Measurements from ENCODE around the gene GBA2.

The GBA2 gene

GRCh38 chr9:35718721-35719511 lies 30.1 kb downstream of the GBA2 start:
- ATAC-seq: no peak
- Mint-ChIP-seq H3K27ac (no peak overlapping the region), H3K27me3 (no peaks in the 10 kb centered on the region)

GRCh38 chr9:35717132-35717870 lies 31.7 kb downstream of the GBA2 start:
- Mint-ChIP-seq H3K27ac (no peak overlapping the region), H3K9me3 (no peaks in the 10 kb centered on the region)

More at GRCh38 chr9:35718721-35719511, 30.1 kb downstream of the GBA2 start:
- DNase-seq: no peak
- no peak overlapping the region for H3K4me3 Mint-ChIP-seq
- no peaks in the 10 kb centered on the region for H3K9me3 Mint-ChIP-seq
- no peaks in the 10 kb centered on the region for H3K4me1 Mint-ChIP-seq

GRCh38 chr9:35716230-35716629 lies 32.8 kb downstream of the GBA2 start:
- Mint-ChIP-seq H3K9me3 (no peaks in the 10 kb centered on the region), H3K27ac (peak overlapping the region; percentile 35 to 70), H3K27me3 (no peaks in the 10 kb centered on the region), H3K4me1 (no peaks in the 10 kb centered on the region), H3K4me3 (no peak overlapping the region)
- DNase-seq (no peak), ATAC-seq (no peak)

More at GRCh38 chr9:35717132-35717870, 31.7 kb downstream of the GBA2 start:
- DNase-seq (no peak), ATAC-seq (no peak)
- H3K27me3 Mint-ChIP-seq: no peaks in the 10 kb centered on the region
- no peaks in the 10 kb centered on the region for H3K4me1 Mint-ChIP-seq
- H3K4me3 Mint-ChIP-seq: no peak overlapping the region

GRCh38 chr9:35714579-35715252 lies 34.3 kb downstream of the GBA2 start:
- Mint-ChIP-seq H3K9me3 (no peaks in the 10 kb centered on the region), H3K4me1 (no peaks in the 10 kb centered on the region), H3K27me3 (no peaks in the 10 kb centered on the region), H3K27ac (peak overlapping the region; percentile 37 to 59), H3K4me3 (no peak overlapping the region)
- DNase-seq: no peak
- ATAC-seq: no peak

- Mint-ChIP-seq H3K9me3 (no peaks in the 10 kb centered on the region), H3K27me3 (no peaks in the 10 kb centered on the region), H3K4me1 (no peaks in the 10 kb centered on the region), H3K27ac (no peak overlapping the region), H3K4me3 (no peak overlapping the region)
- no peak for ATAC-seq
- DNase-seq: no peak
Observed at GRCh38 chr9:35714123-35714522, 34.9 kb downstream of the GBA2 start.

GRCh38 chr9:35713578-35713977 lies 35.5 kb downstream of the GBA2 start:
- Mint-ChIP-seq H3K4me1 (no peaks in the 10 kb centered on the region), H3K27me3 (no peaks in the 10 kb centered on the region), H3K9me3 (no peaks in the 10 kb centered on the region), H3K27ac (no peak overlapping the region), H3K4me3 (no peak overlapping the region)
- ATAC-seq (no peak), DNase-seq (no peak)

GRCh38 chr9:35712762-35713400 lies 36.1 kb downstream of the GBA2 start:
- no peak for ATAC-seq
- H3K9me3 Mint-ChIP-seq: no peaks in the 10 kb centered on the region
- H3K4me1 Mint-ChIP-seq: no peaks in the 10 kb centered on the region
- DNase-seq: no peak
- H3K27ac Mint-ChIP-seq: peak overlapping the region in 1 of 2 donors; percentile 88
- H3K4me3 Mint-ChIP-seq: no peak overlapping the region
- no peaks in the 10 kb centered on the region for H3K27me3 Mint-ChIP-seq

GRCh38 chr9:35711501-35712428 lies 37.3 kb downstream of the GBA2 start:
- Mint-ChIP-seq H3K9me3 (no peaks in the 10 kb centered on the region), H3K4me1 (no peaks in the 10 kb centered on the region), H3K4me3 (no peak overlapping the region), H3K27ac (no peak overlapping the region), H3K27me3 (no peaks in the 10 kb centered on the region)
- DNase-seq (no peak), ATAC-seq (peak; percentile 61)

GRCh38 chr9:35710818-35711500 lies 38.1 kb downstream of the GBA2 start:
- H3K4me1 Mint-ChIP-seq: no peaks in the 10 kb centered on the region
- no peak overlapping the region for H3K4me3 Mint-ChIP-seq
- no peaks in the 10 kb centered on the region for H3K27me3 Mint-ChIP-seq
- no peak overlapping the region for H3K27ac Mint-ChIP-seq
- no peak for DNase-seq
- no peak for ATAC-seq
- no peaks in the 10 kb centered on the region for H3K9me3 Mint-ChIP-seq

GRCh38 chr9:35708146-35708545 lies 40.9 kb downstream of the GBA2 start:
- Mint-ChIP-seq H3K4me3 (no peak overlapping the region), H3K9me3 (no peaks in the 10 kb centered on the region), H3K27ac (no peak overlapping the region), H3K4me1 (no peaks in the 10 kb centered on the region), H3K27me3 (no peaks in the 10 kb centered on the region)
- DNase-seq: no peak
- no peak for ATAC-seq

- ATAC-seq (no peak), DNase-seq (no peak)
- H3K27ac Mint-ChIP-seq: peak overlapping the region in 1 of 2 donors; percentile 14
- H3K9me3 Mint-ChIP-seq: no peaks in the 10 kb centered on the region
- H3K27me3 Mint-ChIP-seq: no peaks in the 10 kb centered on the region
- H3K4me3 Mint-ChIP-seq: no peak overlapping the region
- H3K4me1 Mint-ChIP-seq: no peaks in the 10 kb centered on the region
Observed at GRCh38 chr9:35706951-35707350, 42.1 kb downstream of the GBA2 start.

GRCh38 chr9:35705836-35706430 lies 43.1 kb downstream of the GBA2 start:
- H3K4me3 Mint-ChIP-seq: no peak overlapping the region
- DNase-seq: no peak
- no peaks in the 10 kb centered on the region for H3K27me3 Mint-ChIP-seq

GRCh38 chr9:35705372-35705771 lies 43.7 kb downstream of the GBA2 start:
- Mint-ChIP-seq H3K4me3 (no peak overlapping the region), H3K27ac (no peak overlapping the region), H3K9me3 (no peaks in the 10 kb centered on the region), H3K4me1 (no peaks in the 10 kb centered on the region), H3K27me3 (no peaks in the 10 kb centered on the region)
- ATAC-seq (no peak), DNase-seq (no peak)

More at GRCh38 chr9:35705836-35706430, 43.1 kb downstream of the GBA2 start:
- Mint-ChIP-seq H3K27ac (no peak overlapping the region), H3K9me3 (no peaks in the 10 kb centered on the region), H3K4me1 (no peaks in the 10 kb centered on the region)
- no peak for ATAC-seq
